Body of pancreas (tissue), 4 donors: ENCODE measurements around the gene BCAP29.

Experiments used
- POLR2A ChIP-seq, 3 donors: fragments of 450-650 bp; IDR thresholded peaks; one replicate each; pipeline ENCODE4 v1.6.1; 2016; ENCODE audit warnings: antibody characterized with exemption in 3 of 3, mild to moderate bottlenecking in 2 of 3
- TF ChIP-seq, protein P1 (sequence below), 7 experiments: fragments of 450-650 bp in 4 of 7; fragments of 200-600 bp in 3 of 7; sonication (generic) in 3 of 7; IDR thresholded peaks; one replicate each; pipeline ENCODE4 v1.5.1; 2016 to 2019; ENCODE audit warnings: antibody characterized with exemption in 7 of 7

DNA sequence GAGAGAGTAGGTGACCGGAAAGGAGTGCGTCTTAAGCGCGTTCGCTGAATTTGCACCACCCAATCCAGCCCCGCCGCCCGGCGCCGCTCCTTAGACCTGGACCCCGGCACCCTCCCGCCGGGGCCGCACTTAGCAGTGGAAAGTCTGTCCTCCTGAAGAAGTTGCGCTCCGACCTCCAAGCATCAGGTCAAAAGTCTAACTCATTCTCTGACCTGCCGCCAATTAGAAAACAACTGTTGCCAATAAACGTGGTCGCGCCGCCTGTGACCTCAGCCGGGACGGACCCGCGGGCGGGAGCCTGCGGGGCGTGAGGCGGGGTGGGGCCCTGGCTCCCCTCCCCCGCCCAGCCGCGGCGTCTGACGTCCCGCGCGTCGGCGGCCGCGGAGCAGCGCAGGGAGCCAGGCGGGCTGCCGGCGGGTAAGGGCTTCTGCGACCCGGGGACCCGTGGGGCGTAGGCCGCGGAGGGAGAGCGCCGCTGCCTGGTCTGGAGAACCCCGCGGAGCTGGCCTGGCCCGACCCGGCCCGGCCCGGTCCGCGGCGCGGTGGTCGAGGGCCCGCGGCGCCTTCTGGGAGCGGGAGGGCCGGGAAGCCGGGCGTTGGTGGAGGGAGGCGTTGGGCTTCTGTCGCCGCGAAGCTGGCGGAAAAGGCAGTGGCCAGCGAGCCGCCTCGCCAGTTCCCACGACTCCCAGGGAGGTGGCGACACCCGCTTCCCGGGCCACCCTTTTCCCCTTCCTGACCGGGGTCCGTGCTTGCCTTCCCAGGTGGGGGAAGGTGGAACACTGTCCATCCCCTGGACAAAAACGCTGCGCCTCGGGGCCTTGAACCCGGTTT lies at the start of gene BCAP29:
- TF ChIP-seq, protein P1, sequence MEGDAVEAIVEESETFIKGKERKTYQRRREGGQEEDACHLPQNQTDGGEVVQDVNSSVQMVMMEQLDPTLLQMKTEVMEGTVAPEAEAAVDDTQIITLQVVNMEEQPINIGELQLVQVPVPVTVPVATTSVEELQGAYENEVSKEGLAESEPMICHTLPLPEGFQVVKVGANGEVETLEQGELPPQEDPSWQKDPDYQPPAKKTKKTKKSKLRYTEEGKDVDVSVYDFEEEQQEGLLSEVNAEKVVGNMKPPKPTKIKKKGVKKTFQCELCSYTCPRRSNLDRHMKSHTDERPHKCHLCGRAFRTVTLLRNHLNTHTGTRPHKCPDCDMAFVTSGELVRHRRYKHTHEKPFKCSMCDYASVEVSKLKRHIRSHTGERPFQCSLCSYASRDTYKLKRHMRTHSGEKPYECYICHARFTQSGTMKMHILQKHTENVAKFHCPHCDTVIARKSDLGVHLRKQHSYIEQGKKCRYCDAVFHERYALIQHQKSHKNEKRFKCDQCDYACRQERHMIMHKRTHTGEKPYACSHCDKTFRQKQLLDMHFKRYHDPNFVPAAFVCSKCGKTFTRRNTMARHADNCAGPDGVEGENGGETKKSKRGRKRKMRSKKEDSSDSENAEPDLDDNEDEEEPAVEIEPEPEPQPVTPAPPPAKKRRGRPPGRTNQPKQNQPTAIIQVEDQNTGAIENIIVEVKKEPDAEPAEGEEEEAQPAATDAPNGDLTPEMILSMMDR (IDR thresholded peaks at IDR 0.05), result peak; percentile 15 to 57 (median 45)
- peak; percentile 72 to 85 (median 75) for TF ChIP-seq POLR2A (IDR thresholded peaks at IDR 0.05)
